ENCODE results near the gene BTBD9.

DNA sequence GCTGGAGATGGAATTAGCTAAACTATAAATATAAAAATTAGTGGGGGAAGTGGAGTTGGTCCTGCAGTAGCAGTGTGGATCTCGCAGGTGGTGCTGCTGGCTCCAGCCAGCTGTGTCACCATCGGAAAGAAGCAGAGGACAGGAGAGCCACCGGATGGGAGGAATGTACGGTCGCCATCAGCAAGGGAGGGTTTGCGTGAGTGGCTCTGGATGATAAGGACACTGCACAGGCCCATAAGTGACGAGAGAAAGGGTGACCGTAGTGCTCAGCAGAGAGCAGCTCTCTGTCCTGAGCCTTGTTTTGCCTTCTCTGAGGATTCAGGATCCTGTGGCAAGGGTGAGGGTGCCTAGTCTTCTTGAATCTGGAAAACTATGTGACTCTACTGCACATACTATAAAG, 441.5 kb downstream of the BTBD9 start:
- TF ChIP-seq, protein P1, sequence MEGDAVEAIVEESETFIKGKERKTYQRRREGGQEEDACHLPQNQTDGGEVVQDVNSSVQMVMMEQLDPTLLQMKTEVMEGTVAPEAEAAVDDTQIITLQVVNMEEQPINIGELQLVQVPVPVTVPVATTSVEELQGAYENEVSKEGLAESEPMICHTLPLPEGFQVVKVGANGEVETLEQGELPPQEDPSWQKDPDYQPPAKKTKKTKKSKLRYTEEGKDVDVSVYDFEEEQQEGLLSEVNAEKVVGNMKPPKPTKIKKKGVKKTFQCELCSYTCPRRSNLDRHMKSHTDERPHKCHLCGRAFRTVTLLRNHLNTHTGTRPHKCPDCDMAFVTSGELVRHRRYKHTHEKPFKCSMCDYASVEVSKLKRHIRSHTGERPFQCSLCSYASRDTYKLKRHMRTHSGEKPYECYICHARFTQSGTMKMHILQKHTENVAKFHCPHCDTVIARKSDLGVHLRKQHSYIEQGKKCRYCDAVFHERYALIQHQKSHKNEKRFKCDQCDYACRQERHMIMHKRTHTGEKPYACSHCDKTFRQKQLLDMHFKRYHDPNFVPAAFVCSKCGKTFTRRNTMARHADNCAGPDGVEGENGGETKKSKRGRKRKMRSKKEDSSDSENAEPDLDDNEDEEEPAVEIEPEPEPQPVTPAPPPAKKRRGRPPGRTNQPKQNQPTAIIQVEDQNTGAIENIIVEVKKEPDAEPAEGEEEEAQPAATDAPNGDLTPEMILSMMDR (IDR thresholded peaks at IDR 0.05) = no peak
- no peak for TF ChIP-seq POLR2A (IDR thresholded peaks at IDR 0.05)
